Smooth muscle cell (in vitro differentiated cells): ENCODE data around the gene GJC2. TPM values are rescaled to one million over a fixed set of nuclear protein-coding genes. Genes with fewer than 3 reads are reported as not detected.
A peak's percentile ranks its signal among the peaks of the same experiment; 100 is the strongest.

Experiments used
- DNase-seq: peaks from one replicate; lab custom pipeline; 2025; ENCODE audit not compliant: unreplicated experiment; lab: John Stamatoyannopoulos, UW
- H2AFZ ChIP-seq: fragments of 200-600 bp; sonication (generic); 2 replicates; pipeline ENCODE4 v1.6.0; 2016; ENCODE audit warnings: antibody characterized with exemption, low read depth, mild to moderate bottlenecking
- H3F3A ChIP-seq: fragments of 200-600 bp; sonication (generic); 2 replicates; pipeline ENCODE4 v1.6.0; 2017; ENCODE audit warnings: antibody characterized with exemption, low read depth
- H3K27ac ChIP-seq: fragments of 200-600 bp; sonication (generic); 2 replicates; pipeline ENCODE4 v1.5.1; 2016; ENCODE audit warnings: low read depth, mild to moderate bottlenecking
- H3K27me3 ChIP-seq: fragments of 200-600 bp; sonication (generic); 2 replicates; pipeline ENCODE4 v1.6.1; 2016; ENCODE audit warnings: low read depth, mild to moderate bottlenecking
- H3K36me3 ChIP-seq: fragments of 200-600 bp; sonication (generic); 2 replicates; pipeline ENCODE4 v1.5.1; 2016; ENCODE audit warnings: low read depth
- H3K4me1 ChIP-seq: fragments of 200-600 bp; sonication (generic); 2 replicates; pipeline ENCODE4 v1.5.1; 2016; ENCODE audit warnings: low read depth
- H3K4me2 ChIP-seq: fragments of 200-600 bp; sonication (generic); 2 replicates; pipeline ENCODE4 v1.6.0; 2016; ENCODE audit warnings: mild to moderate bottlenecking
- H3K4me3 ChIP-seq: fragments of 200-600 bp; sonication (generic); 2 replicates; pipeline ENCODE4 v1.5.1; 2016; ENCODE audit warnings: mild to moderate bottlenecking
- H3K79me2 ChIP-seq: fragments of 200-600 bp; sonication (generic); 2 replicates; pipeline ENCODE4 v1.6.0; 2016; ENCODE audit warnings: low read depth, mild to moderate bottlenecking
- H3K9ac ChIP-seq: fragments of 200-600 bp; sonication (generic); 2 replicates; pipeline ENCODE4 v1.6.0; 2016; ENCODE audit warnings: low read depth
- H3K9me3 ChIP-seq: fragments of 200-600 bp; sonication (generic); replicated peaks from 2 replicates; pipeline ENCODE4 v1.5.1; 2016; ENCODE audit warnings: low read depth
- H4K20me1 ChIP-seq: fragments of 200-600 bp; sonication (generic); 2 replicates; pipeline ENCODE4 v1.6.0; 2016; ENCODE audit warnings: low read depth
- WGBS: methylation state at CpG from one replicate; pipeline ENCODE4 v1.1.7; 2016; ENCODE audit warnings: low lambda C conversion rate; 5-methylcytosine and 5-hydroxymethylcytosine counted together
- polyA plus RNA-seq: library from polyadenylated mRNA; unstranded; fragments of >200 nt; fragmentation: Nextera tagmentation; extraction: Ambion mirVana; gene quantifications from 2 replicates; pipeline ENCODE4 v1.2.1, GENCODE V29; 2016
- total RNA-seq: library from RNA; depleted of rRNA; stranded (reverse); fragments of >200 nt; gene quantifications from 2 replicates; pipeline ENCODE4 v1.2.3, GENCODE V29; 2014
- TF ChIP-seq, protein P1 (sequence below): fragments of 200-600 bp; sonication (generic); IDR thresholded peaks from 2 replicates; pipeline ENCODE4 v1.5.1; 2017; ENCODE audit warnings: borderline replicate concordance, mild to moderate bottlenecking, antibody characterized with exemption; ENCODE audit not compliant: insufficient read depth, poor library complexity, severe bottlenecking

The GJC2 gene
- total and polyA plus RNA-seq, 2 experiments from 2014 or later, result 0.29 TPM; not detected in 1

DNA sequence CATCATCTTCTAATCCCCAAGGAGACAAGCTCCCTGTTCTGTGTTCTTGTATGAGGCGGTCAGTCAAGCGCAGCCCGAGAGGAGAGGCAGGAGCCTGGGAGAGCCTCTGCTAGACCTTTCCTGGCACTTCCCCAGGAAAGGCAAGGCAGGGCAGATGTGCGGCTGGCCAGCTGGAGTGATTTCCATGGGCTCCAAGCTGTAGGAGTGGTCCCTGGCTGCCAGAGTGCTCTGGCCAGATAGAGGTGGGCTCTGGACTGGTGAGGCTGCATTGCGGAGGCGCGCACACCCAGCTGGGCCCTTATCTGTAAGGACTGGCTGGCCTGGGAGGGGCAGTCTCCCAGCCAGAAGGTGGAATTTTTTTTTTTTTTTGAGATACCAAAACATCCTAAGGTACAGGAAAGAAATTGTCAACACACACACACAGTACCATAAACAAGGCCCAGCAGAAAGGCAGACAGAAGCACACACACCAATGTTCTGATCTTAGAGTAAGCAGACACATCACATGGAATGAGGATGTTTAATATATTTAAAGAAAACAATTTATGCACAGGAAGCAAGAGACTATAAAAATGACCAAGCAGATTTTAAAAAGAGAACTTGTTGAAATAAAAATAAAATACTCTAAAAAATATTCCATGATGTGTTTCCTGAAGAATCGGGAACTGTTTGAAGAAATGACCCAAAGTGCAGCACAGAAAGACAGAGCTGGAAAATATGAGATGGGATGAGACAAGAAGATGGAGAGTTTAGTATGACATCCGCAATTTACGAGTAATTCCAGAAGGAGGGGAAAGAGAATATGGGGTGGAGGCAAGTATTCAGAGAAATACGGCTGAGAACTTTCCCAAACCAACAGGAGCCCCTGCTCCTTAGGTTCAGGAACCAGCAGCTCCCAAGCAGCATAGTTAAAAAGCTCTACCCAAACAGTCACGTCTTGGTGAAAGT, 29.3 kb downstream of the GJC2 start:
- no peaks in the 10 kb centered on the region for H3K4me1 ChIP-seq
- H3K9ac ChIP-seq, result no peak overlapping the region
- TF ChIP-seq, protein P1, sequence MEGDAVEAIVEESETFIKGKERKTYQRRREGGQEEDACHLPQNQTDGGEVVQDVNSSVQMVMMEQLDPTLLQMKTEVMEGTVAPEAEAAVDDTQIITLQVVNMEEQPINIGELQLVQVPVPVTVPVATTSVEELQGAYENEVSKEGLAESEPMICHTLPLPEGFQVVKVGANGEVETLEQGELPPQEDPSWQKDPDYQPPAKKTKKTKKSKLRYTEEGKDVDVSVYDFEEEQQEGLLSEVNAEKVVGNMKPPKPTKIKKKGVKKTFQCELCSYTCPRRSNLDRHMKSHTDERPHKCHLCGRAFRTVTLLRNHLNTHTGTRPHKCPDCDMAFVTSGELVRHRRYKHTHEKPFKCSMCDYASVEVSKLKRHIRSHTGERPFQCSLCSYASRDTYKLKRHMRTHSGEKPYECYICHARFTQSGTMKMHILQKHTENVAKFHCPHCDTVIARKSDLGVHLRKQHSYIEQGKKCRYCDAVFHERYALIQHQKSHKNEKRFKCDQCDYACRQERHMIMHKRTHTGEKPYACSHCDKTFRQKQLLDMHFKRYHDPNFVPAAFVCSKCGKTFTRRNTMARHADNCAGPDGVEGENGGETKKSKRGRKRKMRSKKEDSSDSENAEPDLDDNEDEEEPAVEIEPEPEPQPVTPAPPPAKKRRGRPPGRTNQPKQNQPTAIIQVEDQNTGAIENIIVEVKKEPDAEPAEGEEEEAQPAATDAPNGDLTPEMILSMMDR, result no peak
- H3K79me2 ChIP-seq, result no peaks in the 10 kb centered on the region
- no peak overlapping the region for H2AFZ ChIP-seq
- no peaks in the 10 kb centered on the region for H3F3A ChIP-seq
- H3K36me3 ChIP-seq, result no peaks in the 10 kb centered on the region
- H3K4me3 ChIP-seq, result no peak overlapping the region
- H3K27me3 ChIP-seq, result no peaks in the 10 kb centered on the region
- H4K20me1 ChIP-seq, result no peaks in the 10 kb centered on the region
- DNase-seq, result no peak
- no peak overlapping the region for H3K27ac ChIP-seq
- no peaks in the 10 kb centered on the region for H3K9me3 ChIP-seq
- no peak overlapping the region for H3K4me2 ChIP-seq
- 92% methylated on average over 12 of the region's 12 CpGs for WGBS

DNA sequence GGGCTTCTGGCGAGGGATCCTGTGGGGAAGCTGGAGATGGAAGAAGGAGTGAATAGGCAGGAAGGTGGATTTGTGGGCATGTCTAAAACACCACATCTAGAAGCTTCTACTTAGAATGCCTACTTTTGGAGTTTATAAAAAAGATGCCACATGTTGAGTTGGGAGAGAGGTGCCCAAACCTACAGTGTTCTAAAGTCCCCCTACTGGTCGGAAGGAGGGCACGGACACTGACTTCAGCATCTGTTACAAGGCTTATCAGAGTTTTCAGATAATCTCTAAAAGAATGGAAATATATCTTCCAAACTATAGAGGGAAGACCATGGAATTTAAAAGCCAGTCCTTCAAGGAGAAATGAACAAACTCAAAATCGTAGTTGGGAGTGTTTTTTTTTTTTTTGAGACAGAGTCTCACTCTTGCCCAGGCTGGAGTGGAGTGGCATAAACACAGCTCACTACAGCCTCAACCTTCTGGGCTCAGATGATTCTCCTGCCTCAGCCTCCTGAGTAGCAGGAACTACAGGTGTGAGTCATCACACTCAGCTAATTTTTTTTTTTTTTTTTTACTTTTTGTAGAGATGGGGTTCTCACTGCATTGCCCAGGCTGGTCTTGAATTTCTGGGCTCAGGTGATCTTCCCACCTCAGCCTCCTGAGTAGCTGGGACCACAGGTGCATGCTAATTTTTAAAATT, 30.7 kb downstream of the GJC2 start:
- H3K9me3 ChIP-seq, result no peaks in the 10 kb centered on the region
- H3F3A ChIP-seq, result no peaks in the 10 kb centered on the region
- H3K4me1 ChIP-seq, result no peaks in the 10 kb centered on the region
- TF ChIP-seq, protein P1, result peak; percentile 13
- no peak overlapping the region for H3K4me3 ChIP-seq
- H3K27me3 ChIP-seq, result no peaks in the 10 kb centered on the region
- no peak overlapping the region for H3K9ac ChIP-seq
- H4K20me1 ChIP-seq, result no peaks in the 10 kb centered on the region
- H3K36me3 ChIP-seq, result no peaks in the 10 kb centered on the region
- H3K27ac ChIP-seq, result no peak overlapping the region
- 83% methylated on average over 4 of the region's 4 CpGs for WGBS
- DNase-seq, result no peak
- no peak overlapping the region for H2AFZ ChIP-seq
- H3K79me2 ChIP-seq, result no peaks in the 10 kb centered on the region
- no peak overlapping the region for H3K4me2 ChIP-seq

DNA sequence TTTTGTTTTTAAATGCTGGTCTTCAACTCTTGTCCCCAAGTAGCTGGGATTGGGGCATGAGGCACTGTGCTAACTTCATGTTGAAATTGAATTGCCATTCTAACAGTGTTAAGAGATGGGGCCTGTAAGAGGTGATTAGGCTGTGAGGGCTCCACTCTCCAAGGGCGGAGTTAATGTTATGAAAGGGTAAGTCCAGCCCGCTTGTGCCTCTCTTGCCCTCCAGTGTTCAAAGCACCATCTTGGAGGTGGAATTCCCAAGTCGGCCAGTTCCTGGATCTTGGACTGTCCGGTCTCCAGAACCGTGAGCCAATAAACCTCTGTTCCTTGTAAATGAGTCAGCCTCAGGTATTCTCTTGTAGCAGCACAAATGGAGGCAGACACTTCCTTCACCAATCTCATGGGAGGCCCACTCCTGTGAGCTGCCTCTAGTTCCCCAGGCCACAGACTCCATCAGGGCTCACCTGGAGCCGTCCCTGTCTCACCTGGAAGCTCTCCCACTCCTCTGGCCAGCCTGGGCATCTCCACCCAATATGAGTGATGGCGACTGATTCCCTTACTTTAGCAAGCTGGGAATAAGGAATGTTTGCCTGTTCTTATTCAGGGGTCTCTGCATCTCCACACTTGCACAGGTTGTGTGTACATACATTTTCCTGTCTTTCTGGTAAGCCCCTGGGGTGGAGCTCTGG, 31.4 kb downstream of the GJC2 start:
- WGBS, result 96% methylated on average over 7 of the region's 7 CpGs
- no peak for DNase-seq

More for the DNA sequence above, 31.4 kb downstream of the GJC2 start:
- no peak overlapping the region for H3K4me2 ChIP-seq
- H3F3A ChIP-seq, result no peaks in the 10 kb centered on the region
- no peaks in the 10 kb centered on the region for H3K36me3 ChIP-seq
- H3K79me2 ChIP-seq, result no peaks in the 10 kb centered on the region
- H3K27ac ChIP-seq, result no peak overlapping the region
- H3K9me3 ChIP-seq, result no peaks in the 10 kb centered on the region
- no peak overlapping the region for H3K9ac ChIP-seq
- TF ChIP-seq, protein P1, result no peak
- no peak overlapping the region for H3K4me3 ChIP-seq
- H2AFZ ChIP-seq, result no peak overlapping the region
- H3K4me1 ChIP-seq, result no peaks in the 10 kb centered on the region
- H4K20me1 ChIP-seq, result no peaks in the 10 kb centered on the region
- H3K27me3 ChIP-seq, result no peaks in the 10 kb centered on the region
